Vagina (tissue), 2 donors: ENCODE measurements around the gene TSPAN15. TPM values are rescaled to one million over a fixed set of nuclear protein-coding genes. Genes with fewer than 3 reads are reported as not detected.

ENCODE experiments used
- DNase-seq, 2 donors: peaks; one replicate each; pipeline ENCODE4 v3.0.0-alpha.2; 2017; ENCODE audit errors: extremely low spot score in 2 of 2
- H3K27ac ChIP-seq: fragments of 200-600 bp; sonication (generic); one replicate; pipeline ENCODE4 v1.5.1; 2019
- H3K27me3 ChIP-seq: fragments of 200-600 bp; sonication (generic); one replicate; pipeline ENCODE4 v1.5.1; 2019
- H3K36me3 ChIP-seq, 2 donors: fragments of 200-600 bp; sonication (generic); one replicate each; pipeline ENCODE4 v1.5.1; 2017 to 2019
- H3K4me1 ChIP-seq: fragments of 200-600 bp; sonication (generic); one replicate; pipeline ENCODE4 v1.5.1; 2019
- H3K4me3 ChIP-seq, 2 donors: fragments of 200-600 bp; sonication (generic); 1 replicate in 1 of 2; 2 replicates in 1 of 2; pipeline ENCODE4 v1.5.1; 2016 to 2019
- H3K9me3 ChIP-seq: fragments of 200-600 bp; sonication (generic); one replicate; pipeline ENCODE4 v1.5.1; 2019
- POLR2A ChIP-seq, 2 donors: fragments of 450-650 bp; IDR thresholded peaks; one replicate each; pipeline ENCODE4 v1.6.1; 2017; ENCODE audit warnings: antibody characterized with exemption in 2 of 2, mild to moderate bottlenecking in 2 of 2, moderate library complexity in 2 of 2
- POLR2AphosphoS5 ChIP-seq, 2 donors: sonication (generic); formaldehyde crosslinking; IDR thresholded peaks; one replicate each; pipeline ENCODE4 v1.9.0; 2017; ENCODE audit warnings: antibody characterized with exemption in 2 of 2, mild to moderate bottlenecking in 2 of 2, low read depth in 1 of 2; ENCODE audit not compliant: insufficient read depth in 1 of 2
- intact Hi-C: fragments of 100-400 bp; cut with DNase I; formaldehyde crosslinking; loops from one replicate; pipeline ENCODE4 v1.15.1; 2023
- total RNA-seq: library from RNA; depleted of rRNA; stranded (reverse); fragments of >200 nt; gene quantifications from one replicate; pipeline ENCODE4 v1.2.3, GENCODE V29; 2016
- TF ChIP-seq, protein P1 (sequence below), 3 experiments: fragments of 450-650 bp in 2 of 3; fragments of 200-600 bp in 1 of 3; sonication (generic) in 1 of 3; IDR thresholded peaks; one replicate each; pipeline ENCODE4 v1.5.1; 2017 to 2019; ENCODE audit warnings: antibody characterized with exemption in 3 of 3, mild to moderate bottlenecking in 2 of 3, moderate library complexity in 2 of 3

TSPAN15 gene
- 26.5 TPM for total RNA-seq

DNA sequence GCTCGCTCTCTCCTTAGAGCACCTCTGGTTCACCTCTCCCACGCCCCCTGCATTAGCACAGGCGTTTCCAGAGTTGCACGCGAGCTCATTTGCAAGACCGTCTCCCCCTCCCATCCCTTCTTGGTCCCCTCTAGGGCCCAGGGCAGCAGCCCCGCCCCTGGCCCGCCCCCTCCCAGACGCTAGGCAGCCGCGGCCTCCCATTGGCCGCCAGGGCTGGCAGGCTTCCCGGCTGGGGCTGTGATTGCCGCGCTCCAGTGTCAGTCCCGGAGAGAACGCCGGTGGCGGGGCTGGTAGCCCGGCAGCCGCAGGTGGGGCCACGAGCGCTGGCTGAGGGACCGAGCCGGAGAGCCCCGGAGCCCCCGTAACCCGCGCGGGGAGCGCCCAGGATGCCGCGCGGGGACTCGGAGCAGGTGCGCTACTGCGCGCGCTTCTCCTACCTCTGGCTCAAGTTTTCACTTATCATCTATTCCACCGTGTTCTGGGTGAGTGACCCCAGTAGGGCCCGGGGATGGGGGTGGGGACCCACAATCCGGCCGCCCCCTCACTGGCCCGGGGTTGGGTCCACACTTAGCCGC lies at the start of gene TSPAN15:
TSPAN15 (plus strand) TSS at position 257 of the 575 bp plus-strand sequence; CDS start at position 387, 130 bp downstream.
- no peak for DNase-seq
- intact Hi-C loops, result loop anchor here (5.0 kb wide), 1 partner anchor 1781 kb away; no protein-coding TSS in a partner anchor
- H3K4me1 ChIP-seq, result peaks cover 54% of the 10 kb centered on the region

DNA sequence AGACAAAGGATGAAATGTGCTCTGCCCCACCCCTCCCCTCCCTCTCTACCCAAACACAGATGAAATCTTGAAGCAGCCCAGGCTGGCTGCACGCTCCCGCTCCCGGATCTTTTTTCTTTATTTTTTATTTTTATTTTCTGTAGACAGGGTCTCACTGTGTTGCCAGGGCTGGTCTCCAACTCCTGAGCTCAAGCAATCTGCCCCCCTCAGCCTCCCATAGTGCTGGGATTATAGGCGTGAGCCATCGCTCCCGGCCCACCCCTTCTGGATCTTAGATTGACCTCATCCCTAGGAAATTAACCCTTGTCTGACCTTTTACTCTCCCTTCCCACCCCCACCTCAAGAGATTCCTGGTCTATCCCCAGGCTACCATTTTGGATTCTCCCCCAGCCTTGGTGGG lies 48.9 kb upstream of the TSPAN15 start:
- peak overlapping the region; percentile 48 for H3K27ac ChIP-seq
- no peaks in the 10 kb centered on the region for H3K27me3 ChIP-seq
- no peak overlapping the region for H3K4me3 ChIP-seq
- TF ChIP-seq POLR2AphosphoS5 (IDR thresholded peaks at IDR 0.05; ENCODE audit: insufficient read depth in 1 of 2, low read depth in 1 of 2) (no peak), POLR2A (IDR thresholded peaks at IDR 0.05) (no peak)
- TF ChIP-seq, protein P1, sequence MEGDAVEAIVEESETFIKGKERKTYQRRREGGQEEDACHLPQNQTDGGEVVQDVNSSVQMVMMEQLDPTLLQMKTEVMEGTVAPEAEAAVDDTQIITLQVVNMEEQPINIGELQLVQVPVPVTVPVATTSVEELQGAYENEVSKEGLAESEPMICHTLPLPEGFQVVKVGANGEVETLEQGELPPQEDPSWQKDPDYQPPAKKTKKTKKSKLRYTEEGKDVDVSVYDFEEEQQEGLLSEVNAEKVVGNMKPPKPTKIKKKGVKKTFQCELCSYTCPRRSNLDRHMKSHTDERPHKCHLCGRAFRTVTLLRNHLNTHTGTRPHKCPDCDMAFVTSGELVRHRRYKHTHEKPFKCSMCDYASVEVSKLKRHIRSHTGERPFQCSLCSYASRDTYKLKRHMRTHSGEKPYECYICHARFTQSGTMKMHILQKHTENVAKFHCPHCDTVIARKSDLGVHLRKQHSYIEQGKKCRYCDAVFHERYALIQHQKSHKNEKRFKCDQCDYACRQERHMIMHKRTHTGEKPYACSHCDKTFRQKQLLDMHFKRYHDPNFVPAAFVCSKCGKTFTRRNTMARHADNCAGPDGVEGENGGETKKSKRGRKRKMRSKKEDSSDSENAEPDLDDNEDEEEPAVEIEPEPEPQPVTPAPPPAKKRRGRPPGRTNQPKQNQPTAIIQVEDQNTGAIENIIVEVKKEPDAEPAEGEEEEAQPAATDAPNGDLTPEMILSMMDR (IDR thresholded peaks at IDR 0.05), result no peak
- no peak for DNase-seq
- intact Hi-C loops, result no loop called here
- peaks cover 55% of the 10 kb centered on the region for H3K4me1 ChIP-seq
- no peaks in the 10 kb centered on the region for H3K9me3 ChIP-seq
- H3K36me3 ChIP-seq, result peaks cover 0 to 35% of the 10 kb centered on the region in 2 donors

More for the DNA sequence above, at the start of gene TSPAN15:
- TF ChIP-seq, protein P1 (IDR thresholded peaks at IDR 0.05), result no peak
- TF ChIP-seq POLR2A (IDR thresholded peaks at IDR 0.05) (peak in 1 of 2 donors; percentile 19), POLR2AphosphoS5 (IDR thresholded peaks at IDR 0.05; ENCODE audit: insufficient read depth in 1 of 2, low read depth in 1 of 2) (peak in 1 of 2 donors; percentile 73)
- no peaks in the 10 kb centered on the region for H3K9me3 ChIP-seq
- H3K27ac ChIP-seq, result peak within 1 kb of the TSS; percentile 53
- peak within 1 kb of the TSS; percentile 69 to 76 for H3K4me3 ChIP-seq
- H3K36me3 ChIP-seq, result no peaks in the 10 kb centered on the region
- no peaks in the 10 kb centered on the region for H3K27me3 ChIP-seq

DNA sequence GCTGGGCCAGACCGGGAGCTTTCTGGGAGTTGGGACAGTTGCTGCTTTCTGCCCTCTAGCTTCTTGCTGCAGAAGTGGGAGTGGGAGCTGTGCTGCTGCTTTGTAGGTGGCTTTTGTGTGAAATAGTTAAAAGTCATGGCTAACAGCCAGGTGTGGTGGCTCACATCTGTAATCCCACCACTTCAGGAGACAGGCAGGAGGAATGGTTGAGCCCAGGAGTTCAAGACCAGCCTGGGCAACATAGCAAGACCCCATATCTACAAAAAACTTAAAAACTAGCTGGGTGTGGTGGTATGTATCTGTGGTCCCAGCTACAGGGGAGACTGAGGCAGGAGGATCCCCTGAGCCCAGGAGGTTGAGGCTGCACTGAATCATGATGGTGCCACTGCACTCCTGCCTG lies 48.2 kb upstream of the TSPAN15 start:
- DNase-seq, result no peak

DNA sequence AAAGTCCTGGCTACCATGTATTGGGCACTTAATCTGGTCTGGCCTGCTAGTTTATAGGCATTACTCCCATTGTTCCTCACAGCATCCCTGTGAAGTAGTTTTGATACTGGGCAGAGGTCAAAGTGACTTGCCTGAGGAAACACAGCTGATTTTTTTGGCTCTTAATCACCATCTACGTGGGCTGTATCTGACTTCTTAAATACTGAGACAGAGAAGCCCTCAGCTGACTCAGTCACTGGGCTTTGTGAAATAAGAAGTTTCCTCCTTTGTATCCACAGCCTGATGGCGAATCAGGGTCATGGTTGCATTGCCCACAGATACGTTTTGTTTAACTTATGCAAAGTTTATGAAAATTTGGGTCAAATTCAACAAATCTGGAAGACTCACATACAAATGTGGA lies 47.7 kb upstream of the TSPAN15 start:
- peaks cover 62% of the 10 kb centered on the region for H3K4me1 ChIP-seq

More for the DNA sequence above, 48.2 kb upstream of the TSPAN15 start:
- no peaks in the 10 kb centered on the region for H3K9me3 ChIP-seq
- H3K36me3 ChIP-seq, result peaks cover 0 to 30% of the 10 kb centered on the region in 2 donors
- intact Hi-C loops, result no loop called here
- H3K4me1 ChIP-seq, result peaks cover 61% of the 10 kb centered on the region
- no peak overlapping the region for H3K4me3 ChIP-seq
- no peaks in the 10 kb centered on the region for H3K27me3 ChIP-seq
- peak overlapping the region; percentile 48 for H3K27ac ChIP-seq
- TF ChIP-seq POLR2A (IDR thresholded peaks at IDR 0.05) (no peak), POLR2AphosphoS5 (IDR thresholded peaks at IDR 0.05; ENCODE audit: insufficient read depth in 1 of 2, low read depth in 1 of 2) (no peak)
- TF ChIP-seq, protein P1 (IDR thresholded peaks at IDR 0.05), result no peak

More for the DNA sequence above, 47.7 kb upstream of the TSPAN15 start:
- Histone ChIP-seq H3K9me3 (no peaks in the 10 kb centered on the region), H3K27ac (peak overlapping the region; percentile 48), H3K36me3 (peaks cover 0 to 27% of the 10 kb centered on the region in 2 donors), H3K27me3 (no peaks in the 10 kb centered on the region), H3K4me3 (no peak overlapping the region)
- no peak for DNase-seq
- intact Hi-C loops, result no loop called here
- peak; percentile 3 to 40 for TF ChIP-seq POLR2AphosphoS5 (IDR thresholded peaks at IDR 0.05; ENCODE audit: insufficient read depth in 1 of 2, low read depth in 1 of 2)
- TF ChIP-seq, protein P1 (IDR thresholded peaks at IDR 0.05), result no peak
